ENCODE data around the gene SPDYE17. TPM values are rescaled to one million over a fixed set of nuclear protein-coding genes. Genes with fewer than 3 reads are reported as not detected.
"Not testable (repeated sequence)": the region's sequence is repeated elsewhere in the genome, so short reads cannot be mapped to it uniquely, and the experiment has no call there.

SPDYE17 gene
- total RNA-seq, 1 experiment from 2014 or later = not detected

- intact Hi-C loops (cut with micrococcal nuclease; ENCODE audit: unreplicated experiment); BruUV-seq (replicated peaks); DNase-seq; POLR2A ChIA-PET; H3K27ac Mint-ChIP-seq (ENCODE audit: unreplicated experiment); H3K4me1 Mint-ChIP-seq (ENCODE audit: low read depth, unreplicated experiment); H3K4me3 ChIP-seq (ENCODE audit: low read depth, low read length); H3K4me3 Mint-ChIP-seq (ENCODE audit: unreplicated experiment); H3K9me3 ChIP-seq; H3K27me3 Mint-ChIP-seq (ENCODE audit: insufficient read depth, unreplicated experiment); H3K27me3 ChIP-seq (replicated peaks; ENCODE audit: control insufficient read depth, insufficient read depth, low read length); H3K4me1 ChIP-seq; CTCF ChIA-PET; H3K9me3 Mint-ChIP-seq (ENCODE audit: unreplicated experiment); H3K36me3 ChIP-seq (ENCODE audit: control insufficient read depth, insufficient read depth, low read length): not testable (repeated sequence)
- H3K36me3 Mint-ChIP-seq (ENCODE audit: insufficient read depth, unreplicated experiment) = peaks cover 13% of the 10 kb centered on the region
Observed at GRCh38 chr7:76974793-76975579, 57.2 kb downstream of the SPDYE17 start.

DNA sequence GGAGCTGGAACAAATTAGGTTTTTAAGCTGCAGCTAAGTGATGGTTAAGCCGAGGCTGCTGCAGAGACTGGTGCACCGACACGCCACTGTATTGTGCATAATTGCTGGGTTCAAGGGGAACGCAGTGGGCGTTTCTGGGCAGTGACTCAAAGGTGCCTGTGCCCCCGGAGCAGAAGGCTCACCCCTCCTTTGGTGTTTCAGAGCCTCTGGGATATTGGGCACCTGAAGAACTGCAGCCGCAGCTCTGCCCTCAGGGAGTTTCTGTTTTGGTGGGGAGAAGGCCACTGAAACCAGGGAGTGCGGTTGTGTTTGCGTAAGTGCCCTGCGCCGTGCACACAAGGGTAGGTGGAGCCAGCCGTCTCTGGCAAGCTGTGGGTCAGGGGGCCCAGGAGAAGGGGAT lies 57.8 kb downstream of the SPDYE17 start:
- H3K27ac Mint-ChIP-seq (ENCODE audit: unreplicated experiment); DNase-seq; H3K36me3 ChIP-seq (ENCODE audit: control insufficient read depth, insufficient read depth, low read length); H3K27me3 Mint-ChIP-seq (ENCODE audit: insufficient read depth, unreplicated experiment); H3K9me3 Mint-ChIP-seq (ENCODE audit: unreplicated experiment); POLR2A ChIA-PET; H3K4me1 Mint-ChIP-seq (ENCODE audit: low read depth, unreplicated experiment); H3K4me3 ChIP-seq (ENCODE audit: low read depth, low read length); BruUV-seq (replicated peaks); H3K27me3 ChIP-seq (replicated peaks; ENCODE audit: control insufficient read depth, insufficient read depth, low read length); H3K9me3 ChIP-seq; H3K4me3 Mint-ChIP-seq (ENCODE audit: unreplicated experiment); CTCF ChIA-PET; intact Hi-C loops (cut with micrococcal nuclease; ENCODE audit: unreplicated experiment); H3K4me1 ChIP-seq: not testable (repeated sequence)
- peaks cover 10% of the 10 kb centered on the region for H3K36me3 Mint-ChIP-seq (ENCODE audit: insufficient read depth, unreplicated experiment)

DNA sequence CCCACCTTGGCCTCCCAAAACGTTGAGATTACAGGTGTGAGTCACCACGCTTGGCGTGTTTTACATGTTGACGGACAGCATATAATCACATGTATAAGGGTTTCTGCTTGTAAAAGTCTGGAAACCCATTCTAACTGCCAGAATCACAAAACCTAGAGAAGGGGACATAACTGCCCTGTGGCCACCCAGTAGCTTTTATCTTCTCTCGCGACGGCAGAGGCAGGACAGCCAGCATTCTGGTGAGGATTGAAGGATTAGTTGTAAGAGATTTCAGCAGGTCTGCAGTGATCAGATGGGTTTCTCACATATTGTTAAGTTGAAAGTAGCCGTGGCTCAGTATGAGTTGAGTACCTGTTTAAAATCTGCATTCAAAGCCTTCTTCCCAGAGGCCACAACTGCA lies 59.8 kb downstream of the SPDYE17 start:
- POLR2A ChIA-PET; BruUV-seq (replicated peaks); CTCF ChIA-PET; intact Hi-C loops (cut with micrococcal nuclease; ENCODE audit: unreplicated experiment); H3K4me1 Mint-ChIP-seq (ENCODE audit: low read depth, unreplicated experiment); H3K4me3 Mint-ChIP-seq (ENCODE audit: unreplicated experiment); H3K9me3 ChIP-seq; H3K4me3 ChIP-seq (ENCODE audit: low read depth, low read length); H3K9me3 Mint-ChIP-seq (ENCODE audit: unreplicated experiment); H3K27me3 ChIP-seq (replicated peaks; ENCODE audit: control insufficient read depth, insufficient read depth, low read length); H3K36me3 ChIP-seq (ENCODE audit: control insufficient read depth, insufficient read depth, low read length); DNase-seq; H3K4me1 ChIP-seq; H3K27me3 Mint-ChIP-seq (ENCODE audit: insufficient read depth, unreplicated experiment); H3K27ac Mint-ChIP-seq (ENCODE audit: unreplicated experiment): not testable (repeated sequence)
- H3K36me3 Mint-ChIP-seq (ENCODE audit: insufficient read depth, unreplicated experiment) = peaks cover 10% of the 10 kb centered on the region

Other genes starting within 250 kb of the SPDYE17 start
- 0.35 and 0.66 TPM in 2 replicates for gene SPDYE18, start 30.2 kb upstream of the SPDYE17 start, total RNA-seq (2022)
- 1.4 and 2.6 TPM in 2 replicates for gene CCDC146, start 90.3 kb upstream of the SPDYE17 start, total RNA-seq (2022)
- gene FGL2, start 167.5 kb upstream of the SPDYE17 start, total RNA-seq (2022) = not detected in 2 replicates